CD4-positive, alpha-beta T cell (primary cell): Measurements from ENCODE around the gene CFAP299. TPM values are rescaled to one million over a fixed set of nuclear protein-coding genes. Genes with fewer than 3 reads are reported as not detected.
A peak's percentile ranks its signal among the peaks of the same experiment; 100 is the strongest.

ENCODE experiments used
- ATAC-seq: fragments of 200-7000 bp; cut with Tn5 transposase; one replicate; pipeline ENCODE4 v1.10.0; 2022; ENCODE audit warnings: mild to moderate bottlenecking; ENCODE audit not compliant: poor library complexity
- CTCF ChIA-PET: fragments of 350-600 bp; sonication (Branson Sonifier 250); formaldehyde crosslinking; loops from one replicate; lab custom pipeline; 2021; ENCODE audit warnings: antibody characterized with exemption, inconsistent platforms; lab: Charles Lee
- POLR2A ChIA-PET: fragments of 350-600 bp; sonication (Branson Sonifier 250); formaldehyde crosslinking; loops from one replicate; lab custom pipeline; 2021; ENCODE audit warnings: antibody characterized with exemption, inconsistent platforms; lab: Charles Lee
- DNase-seq, 14 experiments: peaks; one replicate each; pipeline ENCODE4 v3.0.0-alpha.2; 2013 to 2020; ENCODE audit warnings: mixed read lengths in 2 of 14
- H3K27ac ChIP-seq, 2 donors: one replicate each; pipeline versions ENCODE4 v1.5.1 to v1.7.0; 2013; ENCODE audit warnings: low read length in 2 of 2, low read depth in 1 of 2, mild to moderate bottlenecking in 1 of 2
- H3K27me3 ChIP-seq, 2 experiments: 1 replicate in 1 of 2; 2 replicates in 1 of 2; pipeline versions ENCODE4 v1.6.1 to v1.7.0; 2013; ENCODE audit warnings: low read length in 2 of 2, control low read depth in 1 of 2, mild to moderate bottlenecking in 1 of 2, moderate library complexity in 1 of 2; ENCODE audit not compliant: insufficient read depth in 2 of 2, control insufficient read depth in 1 of 2
- H3K36me3 ChIP-seq: one replicate; pipeline ENCODE4 v1.6.1; 2013; ENCODE audit warnings: low read length, control low read depth; ENCODE audit not compliant: insufficient read depth
- H3K4me1 ChIP-seq: one replicate; pipeline ENCODE4 v1.6.1; 2013; ENCODE audit warnings: low read length, control low read depth; ENCODE audit not compliant: insufficient read depth
- H3K4me3 ChIP-seq: one replicate; pipeline ENCODE4 v1.5.1; 2013; ENCODE audit warnings: mild to moderate bottlenecking, low read length, moderate library complexity
- H3K9me3 ChIP-seq, 2 experiments: 1 replicate in 1 of 2; 2 replicates in 1 of 2; pipeline versions ENCODE4 v1.6.1 to v1.7.0; 2013; ENCODE audit warnings: low read length in 2 of 2, mild to moderate bottlenecking in 2 of 2, control low read depth in 1 of 2, moderate library complexity in 1 of 2; ENCODE audit not compliant: control insufficient read depth in 1 of 2, insufficient read depth in 1 of 2
- H3K27ac Mint-ChIP-seq: one replicate; pipeline ENCODE4 v1.8.0; 2020; ENCODE audit warnings: mixed read lengths
- H3K27me3 Mint-ChIP-seq: one replicate; pipeline ENCODE4 v1.8.0; 2021; ENCODE audit warnings: mixed read lengths
- H3K36me3 Mint-ChIP-seq: one replicate; pipeline ENCODE4 v1.8.0; 2021; ENCODE audit warnings: low read depth, mixed read lengths
- H3K4me1 Mint-ChIP-seq: one replicate; pipeline ENCODE4 v1.8.0; 2021; ENCODE audit warnings: low read depth, mixed read lengths
- H3K4me3 Mint-ChIP-seq: one replicate; pipeline ENCODE4 v1.8.0; 2020; ENCODE audit warnings: mild to moderate bottlenecking, mixed read lengths
- H3K9me3 Mint-ChIP-seq: one replicate; pipeline ENCODE4 v1.8.0; 2020; ENCODE audit warnings: mixed read lengths
- CTCF ChIP-seq: fragments of 200-600 bp; IDR thresholded peaks from one replicate; pipeline ENCODE4 v1.8.0; 2022; ENCODE audit warnings: antibody characterized with exemption, mild to moderate bottlenecking
- intact Hi-C, 2 experiments: fragments of 100-400 bp; cut with DNase I in 1 of 2; cut with micrococcal nuclease in 1 of 2; formaldehyde crosslinking; loops; one replicate each; pipeline versions ENCODE4 v1.15.1 to v1.9.0; 2023 to 2025; cut with DNase I, micrococcal nuclease
- total RNA-seq, 174 experiments: library from RNA in 2 of 174; stranded (reverse) in 2 of 174; gene quantifications; one replicate each; pipeline ENCODE4 v1.2.3 and lab custom pipeline; 2021 to 2026

The CFAP299 gene
- total RNA-seq, 2 experiments from 2014 or later, result not detected

GRCh38 chr4:80374180-80374579, 38.6 kb downstream of the CFAP299 start:
- H3K4me1 ChIP-seq, result no peaks in the 10 kb centered on the region
- H3K4me1 Mint-ChIP-seq, result no peaks in the 10 kb centered on the region
- no peak overlapping the region for H3K4me3 Mint-ChIP-seq
- H3K27me3 Mint-ChIP-seq, result no peaks in the 10 kb centered on the region
- H3K27me3 ChIP-seq, result no peaks in the 10 kb centered on the region
- DNase-seq (no peak), ATAC-seq (no peak)
- CTCF ChIA-PET, result no interaction called here
- POLR2A ChIA-PET, result no interaction called here
- H3K27ac Mint-ChIP-seq, result no peak overlapping the region
- peaks cover 16% of the 10 kb centered on the region for H3K9me3 Mint-ChIP-seq
- peaks cover 12% of the 10 kb centered on the region for H3K36me3 Mint-ChIP-seq
- H3K36me3 ChIP-seq, result no peaks in the 10 kb centered on the region
- H3K4me3 ChIP-seq, result no peak overlapping the region
- H3K27ac ChIP-seq, result no peak overlapping the region
- intact Hi-C loops, result loop anchor here in 1 of 2 experiments (10.0 kb wide), 1 partner anchor 251 kb away; no protein-coding TSS in a partner anchor
- peaks cover 6 to 10% of the 10 kb centered on the region in 2 experiments for H3K9me3 ChIP-seq
- TF ChIP-seq CTCF, result no peak

DNA sequence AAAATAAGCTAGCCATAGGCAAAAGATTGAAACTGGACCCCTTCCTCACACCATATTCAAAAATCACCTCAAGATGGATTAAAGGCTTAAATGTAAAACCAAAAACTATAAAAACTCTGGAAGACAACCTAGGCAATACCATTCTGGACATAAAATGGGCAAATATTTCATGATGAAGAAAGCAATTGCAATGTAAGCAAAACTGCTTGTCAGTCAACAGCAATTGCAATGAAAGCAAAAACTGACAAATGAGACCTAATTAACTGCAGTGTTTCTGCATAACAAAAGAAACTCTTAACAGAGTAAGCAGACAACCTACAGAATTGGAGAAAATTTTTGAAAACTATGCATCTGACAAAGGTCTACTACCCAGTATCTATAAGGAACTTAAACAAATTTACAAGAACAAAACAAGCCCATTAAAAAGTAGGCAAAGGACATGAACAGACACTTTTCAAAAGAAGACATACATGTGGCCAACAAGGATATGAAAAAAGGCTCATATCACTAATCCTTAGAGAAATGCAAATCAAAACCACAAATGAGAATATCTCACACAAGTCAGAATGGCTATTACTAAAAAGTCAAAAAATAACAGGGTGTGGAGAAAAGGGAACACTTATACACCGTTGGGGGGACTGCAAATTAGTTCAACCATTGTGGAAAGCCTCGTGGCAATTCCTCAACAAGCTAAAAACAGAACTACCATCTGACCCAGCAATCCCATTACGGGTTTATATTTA, 46.7 kb downstream of the CFAP299 start:
- POLR2A ChIA-PET, result no interaction called here
- intact Hi-C loops, result no loop called here
- Mint-ChIP-seq H3K36me3 (no peaks in the 10 kb centered on the region), H3K4me1 (no peaks in the 10 kb centered on the region), H3K4me3 (no peak overlapping the region), H3K27me3 (no peaks in the 10 kb centered on the region), H3K27ac (no peak overlapping the region), H3K9me3 (peaks cover 7% of the 10 kb centered on the region)
- Histone ChIP-seq H3K27ac (no peak overlapping the region), H3K36me3 (no peaks in the 10 kb centered on the region), H3K4me1 (no peaks in the 10 kb centered on the region), H3K9me3 (peaks cover 0 to 17% of the 10 kb centered on the region in 2 experiments), H3K27me3 (no peaks in the 10 kb centered on the region), H3K4me3 (no peak overlapping the region)
- DNase-seq (no peak), ATAC-seq (no peak)
- CTCF ChIA-PET, result no interaction called here
- TF ChIP-seq CTCF, result no peak

DNA sequence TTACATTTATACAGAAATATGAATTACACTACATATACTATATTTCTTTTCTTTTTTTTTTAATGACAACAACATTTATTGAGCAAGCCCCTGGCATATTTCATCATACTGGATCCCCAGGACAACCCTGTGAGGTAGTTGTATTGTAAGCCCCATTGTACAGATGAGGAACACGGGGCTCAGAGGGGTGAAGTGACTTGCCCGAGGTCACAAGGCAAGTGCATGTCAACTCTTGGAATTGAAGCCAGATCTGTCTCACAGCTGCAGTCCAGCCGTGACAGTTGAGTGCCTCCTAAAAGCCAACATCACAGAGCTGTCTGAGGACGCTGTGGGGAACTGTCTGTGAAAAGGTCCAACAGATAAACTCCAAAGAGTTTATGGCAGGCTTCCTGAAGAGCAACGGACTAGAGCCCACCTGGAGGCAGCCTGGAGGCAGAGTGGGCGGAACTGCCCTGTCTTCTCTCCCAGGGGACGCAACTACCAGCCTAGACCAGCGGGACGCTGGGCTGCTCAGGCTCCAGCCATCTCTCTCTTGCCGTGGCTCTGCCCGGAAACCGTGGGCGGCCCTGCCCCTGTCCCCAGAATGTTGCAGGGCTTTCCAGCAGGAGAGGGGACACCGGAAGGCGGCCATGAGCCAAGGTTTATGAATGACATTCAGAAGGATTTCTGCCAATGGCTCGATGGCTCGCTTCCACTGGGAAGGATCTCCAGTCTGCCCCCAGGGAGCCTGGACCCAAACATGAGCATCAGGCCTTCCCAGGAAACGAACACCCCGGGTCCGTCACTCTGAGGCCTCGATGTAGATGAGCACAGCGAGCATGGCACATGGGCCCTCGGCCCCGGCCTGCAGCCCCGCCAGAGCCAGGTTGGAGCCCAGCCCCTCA, 50.1 kb downstream of the CFAP299 start:
- H3K36me3 ChIP-seq, result no peaks in the 10 kb centered on the region
- Mint-ChIP-seq H3K4me1 (no peaks in the 10 kb centered on the region), H3K4me3 (no peak overlapping the region), H3K36me3 (no peaks in the 10 kb centered on the region), H3K27ac (no peak overlapping the region), H3K9me3 (peaks cover 3% of the 10 kb centered on the region), H3K27me3 (no peaks in the 10 kb centered on the region)
- no peak overlapping the region for H3K27ac ChIP-seq
- H3K4me1 ChIP-seq, result no peaks in the 10 kb centered on the region
- no peak for ATAC-seq
- intact Hi-C loops, result no loop called here
- H3K4me3 ChIP-seq, result no peak overlapping the region
- no peaks in the 10 kb centered on the region for H3K27me3 ChIP-seq
- ChIA-PET POLR2A (no interaction called here), CTCF (no interaction called here)
- peaks cover 0 to 29% of the 10 kb centered on the region in 2 experiments for H3K9me3 ChIP-seq
- TF ChIP-seq CTCF, result no peak
- DNase-seq, result peak in 1 of 14 experiments; percentile 7
